ENCODE measurements around the gene METTL25B. TPM values are rescaled to one million over a fixed set of nuclear protein-coding genes. Genes with fewer than 3 reads are reported as not detected.

The METTL25B gene
- total RNA-seq, 1 donor from 2014 or later, result 39.2 TPM

DNA sequence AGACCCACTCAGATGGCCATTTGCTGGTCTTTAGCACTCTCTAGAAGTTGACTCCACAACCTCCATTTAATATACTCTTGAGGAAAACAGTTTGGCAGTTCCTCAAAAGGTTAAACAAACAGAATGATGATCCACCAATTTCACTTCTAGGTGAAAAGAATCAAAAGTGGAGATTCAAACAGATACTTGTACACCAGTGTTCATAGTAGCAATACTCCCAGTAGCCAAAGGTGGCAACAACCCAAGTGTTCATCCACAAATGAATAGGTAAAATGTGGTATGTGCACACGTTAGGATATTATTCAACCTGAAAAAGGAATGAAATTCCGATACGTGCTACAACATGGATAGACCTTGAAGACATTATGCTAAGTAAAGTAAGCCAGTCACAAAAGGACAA, 45.3 kb downstream of the METTL25B start:
- no peaks in the 10 kb centered on the region for H3K9me3 Mint-ChIP-seq
- no peaks in the 10 kb centered on the region for H3K27me3 Mint-ChIP-seq (ENCODE audit: low read depth)
- TF ChIP-seq, protein P1, sequence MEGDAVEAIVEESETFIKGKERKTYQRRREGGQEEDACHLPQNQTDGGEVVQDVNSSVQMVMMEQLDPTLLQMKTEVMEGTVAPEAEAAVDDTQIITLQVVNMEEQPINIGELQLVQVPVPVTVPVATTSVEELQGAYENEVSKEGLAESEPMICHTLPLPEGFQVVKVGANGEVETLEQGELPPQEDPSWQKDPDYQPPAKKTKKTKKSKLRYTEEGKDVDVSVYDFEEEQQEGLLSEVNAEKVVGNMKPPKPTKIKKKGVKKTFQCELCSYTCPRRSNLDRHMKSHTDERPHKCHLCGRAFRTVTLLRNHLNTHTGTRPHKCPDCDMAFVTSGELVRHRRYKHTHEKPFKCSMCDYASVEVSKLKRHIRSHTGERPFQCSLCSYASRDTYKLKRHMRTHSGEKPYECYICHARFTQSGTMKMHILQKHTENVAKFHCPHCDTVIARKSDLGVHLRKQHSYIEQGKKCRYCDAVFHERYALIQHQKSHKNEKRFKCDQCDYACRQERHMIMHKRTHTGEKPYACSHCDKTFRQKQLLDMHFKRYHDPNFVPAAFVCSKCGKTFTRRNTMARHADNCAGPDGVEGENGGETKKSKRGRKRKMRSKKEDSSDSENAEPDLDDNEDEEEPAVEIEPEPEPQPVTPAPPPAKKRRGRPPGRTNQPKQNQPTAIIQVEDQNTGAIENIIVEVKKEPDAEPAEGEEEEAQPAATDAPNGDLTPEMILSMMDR (IDR thresholded peaks at IDR 0.05; ENCODE audit: unreplicated experiment), result no peak
- H3K4me3 Mint-ChIP-seq, result no peak overlapping the region
- H3K27ac Mint-ChIP-seq, result peak overlapping the region; percentile 85
- H3K4me1 Mint-ChIP-seq, result peaks cover 55% of the 10 kb centered on the region
- DNase-seq (ENCODE audit: low spot score in 2 of 2, unreplicated experiment in 2 of 2), result no peak
- H3K36me3 Mint-ChIP-seq, result peaks cover 12% of the 10 kb centered on the region

DNA sequence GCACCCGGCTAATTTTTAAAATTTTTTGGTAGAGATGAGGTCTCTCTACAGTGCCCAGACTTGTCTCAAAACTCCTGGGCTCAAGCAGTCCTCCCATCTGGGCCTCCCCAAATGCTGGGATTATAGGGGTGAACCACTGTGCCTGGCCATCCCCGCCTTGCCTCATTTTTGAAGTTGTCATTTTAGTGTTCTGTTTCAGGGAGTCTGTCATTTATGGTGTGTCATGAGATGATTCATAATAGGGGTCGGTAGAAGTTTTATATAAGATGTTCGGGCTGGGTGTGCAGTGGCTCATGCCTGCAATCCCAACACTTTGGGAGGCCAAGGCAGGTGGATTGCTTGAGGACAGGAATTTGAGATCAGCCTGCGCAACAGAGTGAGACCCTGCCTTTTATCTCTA, 47.5 kb downstream of the METTL25B start:
- H3K27ac Mint-ChIP-seq, result no peak overlapping the region
- peaks cover 41% of the 10 kb centered on the region for H3K4me1 Mint-ChIP-seq
- H3K27me3 Mint-ChIP-seq (ENCODE audit: low read depth), result no peaks in the 10 kb centered on the region
- no peak for DNase-seq (ENCODE audit: low spot score in 2 of 2, unreplicated experiment in 2 of 2)
- TF ChIP-seq, protein P1 (IDR thresholded peaks at IDR 0.05; ENCODE audit: unreplicated experiment), result no peak
- peaks cover 9% of the 10 kb centered on the region for H3K36me3 Mint-ChIP-seq
- no peak overlapping the region for H3K4me3 Mint-ChIP-seq
- H3K9me3 Mint-ChIP-seq, result no peaks in the 10 kb centered on the region

DNA sequence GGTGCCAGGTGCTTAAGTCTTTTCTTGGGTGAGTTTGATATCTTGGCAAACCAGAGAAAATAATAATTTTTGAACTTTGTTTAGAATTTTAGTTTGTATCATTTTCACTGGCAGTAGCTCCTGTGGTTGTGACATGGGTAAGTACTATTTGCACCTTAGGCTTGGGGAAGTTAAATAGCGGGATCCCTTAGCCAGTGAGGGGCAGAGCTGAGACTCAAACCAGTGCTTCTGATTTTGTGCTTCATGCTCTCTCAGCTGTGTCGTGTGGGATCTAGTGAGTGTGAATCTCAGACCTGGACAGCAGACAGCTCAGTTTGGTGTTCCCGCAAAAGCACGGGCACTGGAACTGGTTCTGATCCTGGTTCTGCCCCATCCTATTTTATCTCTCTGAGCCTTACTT, 48.7 kb downstream of the METTL25B start:
- no peak for DNase-seq (ENCODE audit: low spot score in 2 of 2, unreplicated experiment in 2 of 2)
- Mint-ChIP-seq H3K9me3 (no peaks in the 10 kb centered on the region), H3K4me1 (peaks cover 35% of the 10 kb centered on the region), H3K4me3 (no peak overlapping the region), H3K27ac (peak overlapping the region; percentile 49), H3K36me3 (peaks cover 7% of the 10 kb centered on the region), H3K27me3 (ENCODE audit: low read depth) (no peaks in the 10 kb centered on the region)
- TF ChIP-seq, protein P1 (IDR thresholded peaks at IDR 0.05; ENCODE audit: unreplicated experiment), result no peak

DNA sequence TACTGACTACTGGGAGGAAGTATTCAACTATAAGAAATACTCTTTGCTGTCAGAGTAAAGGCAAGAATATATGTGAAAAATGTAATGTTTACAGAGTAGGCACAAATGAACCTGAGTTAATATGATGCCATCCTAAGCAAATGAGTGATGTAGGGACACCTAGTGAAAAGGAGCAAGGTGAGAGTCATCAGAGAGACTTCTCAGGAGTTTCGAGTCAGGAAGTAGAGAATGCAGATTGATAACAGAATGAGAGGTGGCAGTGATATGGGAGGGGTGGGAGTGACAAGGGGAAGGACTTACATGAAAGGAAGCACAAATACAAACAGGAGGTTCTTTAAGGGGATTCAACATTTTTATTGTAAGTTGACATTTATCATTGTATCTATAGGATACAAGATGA, 49.3 kb downstream of the METTL25B start:
- Mint-ChIP-seq H3K36me3 (peaks cover 8% of the 10 kb centered on the region), H3K4me3 (no peak overlapping the region), H3K4me1 (peaks cover 28% of the 10 kb centered on the region), H3K9me3 (no peaks in the 10 kb centered on the region), H3K27ac (peak overlapping the region; percentile 49), H3K27me3 (ENCODE audit: low read depth) (no peaks in the 10 kb centered on the region)
- TF ChIP-seq, protein P1 (IDR thresholded peaks at IDR 0.05; ENCODE audit: unreplicated experiment), result no peak
- no peak for DNase-seq (ENCODE audit: low spot score in 2 of 2, unreplicated experiment in 2 of 2)

DNA sequence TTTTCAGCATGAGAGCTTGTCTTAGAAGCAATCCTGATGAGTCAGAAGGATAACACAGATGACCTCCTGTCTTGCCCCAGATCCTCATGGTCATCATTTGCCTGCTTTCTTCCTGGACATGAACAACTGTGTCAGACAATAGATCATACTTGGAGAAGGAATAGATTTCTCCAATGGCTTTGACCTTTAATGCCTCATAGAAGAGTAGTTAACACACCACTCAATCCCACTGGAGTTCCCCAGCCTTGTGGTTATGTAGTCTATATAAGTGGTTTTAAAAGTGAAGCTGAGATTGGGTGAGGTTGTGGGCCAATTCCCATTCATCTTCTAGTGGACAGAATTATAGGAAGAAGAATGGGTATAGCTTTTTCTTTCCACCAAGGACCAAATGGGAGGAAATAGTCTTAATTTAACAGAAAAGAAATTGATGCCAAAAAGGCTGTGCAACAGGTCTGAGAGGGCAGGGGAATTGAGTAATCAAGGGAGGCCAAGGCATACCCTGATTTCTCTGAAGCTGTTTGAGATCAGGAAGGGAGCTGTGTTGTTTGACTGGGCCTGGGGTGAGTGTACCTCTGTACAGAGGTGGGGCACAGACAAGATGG, 53.4 kb downstream of the METTL25B start:
- H3K9me3 Mint-ChIP-seq, result no peaks in the 10 kb centered on the region
- peaks cover 13% of the 10 kb centered on the region for H3K36me3 Mint-ChIP-seq
- H3K4me1 Mint-ChIP-seq, result peaks cover 9% of the 10 kb centered on the region
- no peak for DNase-seq (ENCODE audit: low spot score in 2 of 2, unreplicated experiment in 2 of 2)
- TF ChIP-seq, protein P1 (IDR thresholded peaks at IDR 0.05; ENCODE audit: unreplicated experiment), result no peak
- H3K27ac Mint-ChIP-seq, result no peak overlapping the region
- H3K27me3 Mint-ChIP-seq (ENCODE audit: low read depth), result no peaks in the 10 kb centered on the region
- H3K4me3 Mint-ChIP-seq, result no peak overlapping the region

DNA sequence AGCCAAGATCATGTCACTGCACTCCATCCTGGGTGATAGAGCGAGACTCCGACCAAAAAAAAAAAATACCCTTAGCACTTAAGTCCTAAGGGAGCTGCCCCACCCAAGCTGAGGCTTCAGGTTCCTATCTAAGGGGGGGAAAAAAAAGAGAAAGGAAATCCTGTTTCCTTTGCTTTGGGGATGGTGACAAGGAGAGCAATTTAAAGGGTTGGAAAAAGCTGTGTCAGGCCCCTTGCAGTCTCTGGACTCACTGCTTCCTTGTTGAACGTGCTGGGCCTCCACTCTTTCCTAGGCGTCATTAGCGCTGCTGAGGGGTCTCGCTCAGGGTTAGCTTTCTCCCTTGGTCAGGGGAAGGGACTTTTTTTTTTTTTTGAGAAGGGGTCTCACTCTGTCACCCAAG, 57.2 kb downstream of the METTL25B start:
- Mint-ChIP-seq H3K27ac (no peak overlapping the region), H3K27me3 (ENCODE audit: low read depth) (no peaks in the 10 kb centered on the region), H3K4me1 (no peaks in the 10 kb centered on the region), H3K9me3 (no peaks in the 10 kb centered on the region), H3K36me3 (peaks cover 28% of the 10 kb centered on the region), H3K4me3 (no peak overlapping the region)
- TF ChIP-seq, protein P1 (IDR thresholded peaks at IDR 0.05; ENCODE audit: unreplicated experiment), result no peak
- no peak for DNase-seq (ENCODE audit: low spot score in 2 of 2, unreplicated experiment in 2 of 2)

All from mesothelial cell of epicardium (in vitro differentiated cells).